ENCODE measurements around the gene SNX21.

DNA sequence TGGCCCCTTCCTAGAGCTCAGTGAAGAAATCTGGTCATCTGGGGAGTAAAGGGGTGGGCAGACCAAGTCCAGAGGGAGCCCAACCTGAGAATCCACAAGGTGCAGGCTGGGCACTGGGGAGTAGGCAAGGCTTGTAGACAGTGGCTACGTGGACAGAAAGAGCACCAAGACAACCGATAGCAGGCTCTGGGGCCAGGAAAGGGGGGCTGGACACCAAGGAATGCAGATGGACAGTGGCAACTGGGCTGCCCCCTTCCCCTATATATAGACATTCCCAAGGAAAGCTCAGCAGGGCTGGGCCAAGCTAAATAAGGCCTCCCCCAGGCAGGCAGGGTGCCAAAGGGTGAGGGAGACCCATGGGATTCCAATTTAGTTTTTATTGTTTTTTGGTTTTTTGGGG is 5.0 kb upstream of the SNX21 start:
- TF ChIP-seq TAF1 (IDR thresholded peaks at IDR 0.05; ENCODE audit: borderline replicate concordance, insufficient read depth, low read length): no peak
- TF ChIP-seq SIN3A (IDR thresholded peaks at IDR 0.05; ENCODE audit: borderline replicate concordance, insufficient read depth, low read length): no peak
- no peak for TF ChIP-seq POLR2AphosphoS5 (IDR thresholded peaks at IDR 0.05; ENCODE audit: low read depth, low read length)

All from PFSK-1 (cell line).